Activated T-helper 1 cell treated with anti-CD3 and anti-CD28 coated beads, Interleukin-2, amount 50 U/mL, for 16 hours (primary cell): Measurements from ENCODE around the gene RSPO4.

Experiments
- DNase-seq, 2 donors: peaks; one replicate each; pipeline ENCODE4 v3.0.0-alpha.2; 2020; ENCODE audit warnings: low read depth in 1 of 2, low spot score in 1 of 2

The RSPO4 gene

GRCh38 chr20:910870-911770 lies 91.0 kb downstream of the RSPO4 start:
- no peak for DNase-seq

- DNase-seq = no peak
These were observed 91.8 kb downstream of the RSPO4 start for GRCh38 chr20:910132-910869.

- DNase-seq = no peak
These were observed 92.5 kb downstream of the RSPO4 start for GRCh38 chr20:909641-910040.
